Measurements from ENCODE around the gene RAB11A. TPM values are rescaled to one million over a fixed set of nuclear protein-coding genes. Genes with fewer than 3 reads are reported as not detected.
A peak's percentile ranks its signal among the peaks of the same experiment; 100 is the strongest.

Gene RAB11A
- total and polyA plus RNA-seq, 9 of the 15 experiments (the other 6 are each of a cell fraction or from before 2014, with no cell fraction given): 129 to 369 (median 245) TPM

GRCh38 chr15:65824031-65824743, 45.1 kb upstream of the RAB11A start (continued):
- peak; percentile 56; the same call in 1 of the 2 replicates for TF ChIP-seq JUN (IDR thresholded peaks at IDR 0.05; ENCODE audit: borderline replicate concordance, low read depth, low read length)
- no peak for TF ChIP-seq JUN (CRISPR knock-in tag; IDR thresholded peaks at IDR 0.05; ENCODE audit: borderline replicate concordance)
- TF ChIP-seq CBX2 (IDR thresholded peaks at IDR 0.05; ENCODE audit: insufficient read depth, low read length, poor library complexity, severe bottlenecking): no peak
- TF ChIP-seq ZNF551 (CRISPR knock-in tag; IDR thresholded peaks at IDR 0.05): no peak
- no peak for TF ChIP-seq NCOA4 (IDR thresholded peaks at IDR 0.05; ENCODE audit: partially characterized antibody)
- no peak for TF ChIP-seq PHF20 (IDR thresholded peaks at IDR 0.05; ENCODE audit: partially characterized antibody)
- peak; percentile 8 for TF ChIP-seq DACH1 (IDR thresholded peaks at IDR 0.05; ENCODE audit: partially characterized antibody)
- TF ChIP-seq ARID3B (CRISPR knock-in tag; IDR thresholded peaks at IDR 0.05; ENCODE audit: borderline replicate concordance): no peak
- no peak for TF ChIP-seq KLF6 (CRISPR knock-in tag; IDR thresholded peaks at IDR 0.05; ENCODE audit: borderline replicate concordance)
- no peak for TF ChIP-seq THAP12 (CRISPR knock-in tag; IDR thresholded peaks at IDR 0.05)
- peak; percentile 69 to 82 for TF ChIP-seq RAD21 (CRISPR knock-in tag; conservative IDR thresholded peaks at IDR 0.05 in 1 of 2, IDR thresholded peaks at IDR 0.05 in 1 of 2)
- TF ChIP-seq XRCC5 (IDR thresholded peaks at IDR 0.05; ENCODE audit: low read depth, low read length): peak; percentile 78
- TF ChIP-seq RCOR1 (IDR thresholded peaks at IDR 0.05; ENCODE audit: borderline replicate concordance in 1 of 2, low read depth in 2 of 2, low read length in 2 of 2): peak in 1 of 2 experiments; percentile 24; a peak in 1 of 4 replicates
- no peak for TF ChIP-seq LEF1 (IDR thresholded peaks at IDR 0.05)
- TF ChIP-seq HDAC3 (IDR thresholded peaks at IDR 0.05; ENCODE audit: borderline replicate concordance, partially characterized antibody): peak; percentile 23
- no peak for TF ChIP-seq GATA2 (CRISPR knock-in tag; IDR thresholded peaks at IDR 0.05)
- TF ChIP-seq ZNF146 (CRISPR knock-in tag; IDR thresholded peaks at IDR 0.05; ENCODE audit: unreplicated experiment): no peak
- peak; percentile 67; the same call in 1 of the 2 replicates for TF ChIP-seq SMARCA4 (IDR thresholded peaks at IDR 0.05)
- peak in 1 of 2 experiments; percentile 16; a peak in 1 of 4 replicates for TF ChIP-seq FOXK2 (conservative IDR thresholded peaks at IDR 0.05 in 1 of 2, IDR thresholded peaks at IDR 0.05 in 1 of 2; ENCODE audit: low read depth in 2 of 2)
- no peak for TF ChIP-seq YBX1 (IDR thresholded peaks at IDR 0.05)
- no peak for TF ChIP-seq FOXK1 (CRISPR knock-in tag; IDR thresholded peaks at IDR 0.05; ENCODE audit: borderline replicate concordance)
- no peak for TF ChIP-seq FOXO4 (CRISPR knock-in tag; IDR thresholded peaks at IDR 0.05)
- TF ChIP-seq TEAD2 (tag; IDR thresholded peaks at IDR 0.05): no peak
- TF ChIP-seq CXXC5 (CRISPR knock-in tag; IDR thresholded peaks at IDR 0.05): no peak

Measured in K562 (cell line).